ENCODE results near the gene RBFA. TPM values are rescaled to one million over a fixed set of nuclear protein-coding genes. Genes with fewer than 3 reads are reported as not detected.
"Not testable (repeated sequence)": the region's sequence is repeated elsewhere in the genome, so short reads cannot be mapped to it uniquely, and the experiment has no call there.

RBFA gene
- total RNA-seq, 2 donors from 2014 or later = 9.9 to 16.6 TPM

DNA sequence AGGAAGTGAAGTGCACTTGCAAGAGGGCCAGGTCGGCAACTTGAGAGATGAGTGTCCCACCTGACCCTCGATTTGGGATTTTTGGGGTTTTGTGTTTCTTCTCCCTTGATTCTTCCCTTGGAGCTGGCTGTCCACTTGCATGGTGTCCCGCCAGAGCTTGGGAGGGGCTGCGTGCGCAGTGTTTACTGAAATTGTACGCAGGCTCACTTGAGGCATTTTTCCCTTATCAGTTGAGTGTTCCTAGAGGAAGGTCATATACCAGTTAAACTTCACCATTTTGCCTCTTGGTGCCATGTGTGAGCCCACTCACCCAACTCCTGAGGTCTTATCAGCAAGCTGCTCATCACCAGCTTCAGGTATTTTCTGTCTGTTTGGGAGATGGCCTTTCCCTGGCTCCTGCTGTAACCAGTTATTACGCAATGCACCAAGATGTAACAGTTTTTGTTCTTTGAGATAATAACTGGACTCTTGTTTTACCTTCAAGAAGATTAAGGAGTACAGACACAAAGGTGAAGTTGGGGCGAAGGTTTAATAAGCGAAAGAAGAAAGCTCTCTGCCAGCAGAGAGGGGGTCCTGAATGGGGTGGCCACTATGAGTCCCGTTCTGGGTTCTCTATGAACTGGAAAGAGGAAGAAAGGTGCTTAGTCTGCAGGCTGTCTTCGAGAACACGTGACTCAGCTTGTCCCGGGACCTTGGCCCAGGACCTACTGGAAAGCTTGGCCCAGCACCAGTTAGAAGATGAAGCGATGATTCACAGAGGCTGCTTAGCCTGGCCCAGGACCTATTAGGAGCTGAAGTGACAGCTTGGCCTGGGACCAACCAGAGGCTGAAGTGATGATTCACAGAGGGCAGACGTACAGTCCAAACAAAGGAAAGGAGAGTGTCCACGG lies 24.3 kb upstream of the RBFA start:
- TF ChIP-seq POLR2A (IDR thresholded peaks at IDR 0.05) = no peak
- no peak for TF ChIP-seq CTCF (IDR thresholded peaks at IDR 0.05)
- no peaks in the 10 kb centered on the region for H3K27me3 ChIP-seq
- intact Hi-C loops (cut with DNase I) = no loop called here
- H3K36me3 ChIP-seq (replicated peaks in 1 of 2; ENCODE audit: insufficient read depth in 1 of 2, low read depth in 2 of 2) = no peaks in the 10 kb centered on the region
- H3K4me3 ChIP-seq = no peak overlapping the region
- H3K27ac ChIP-seq = no peak overlapping the region
- 81 to 86% methylated on average over 16 of the region's 16 CpGs for WGBS, 2 donors
- H3K4me1 ChIP-seq = no peaks in the 10 kb centered on the region
- H3K9me3 ChIP-seq = peaks cover 0 to 3% (median 0%) of the 10 kb centered on the region in 3 donors
- ATAC-seq (peak; percentile 75), DNase-seq (peak; percentile 26 to 51 (median 42))

GRCh38 chr18:80010551-80010906 lies 23.7 kb upstream of the RBFA start:
- no peak overlapping the region for H3K27ac ChIP-seq
- TF ChIP-seq POLR2A (IDR thresholded peaks at IDR 0.05) (no peak), CTCF (IDR thresholded peaks at IDR 0.05) (no peak)
- no peak for ATAC-seq
- H3K4me3 ChIP-seq = no peak overlapping the region
- DNase-seq = no peak
- peaks cover 0 to 4% (median 0%) of the 10 kb centered on the region in 3 donors for H3K9me3 ChIP-seq
- intact Hi-C loops (cut with DNase I) = no loop called here
- no peaks in the 10 kb centered on the region for H3K36me3 ChIP-seq (replicated peaks in 1 of 2; ENCODE audit: insufficient read depth in 1 of 2, low read depth in 2 of 2)
- H3K4me1 ChIP-seq = no peaks in the 10 kb centered on the region
- no peaks in the 10 kb centered on the region for H3K27me3 ChIP-seq
- 76 to 85% methylated on average over 5 of the region's 5 CpGs for WGBS, 2 donors

DNA sequence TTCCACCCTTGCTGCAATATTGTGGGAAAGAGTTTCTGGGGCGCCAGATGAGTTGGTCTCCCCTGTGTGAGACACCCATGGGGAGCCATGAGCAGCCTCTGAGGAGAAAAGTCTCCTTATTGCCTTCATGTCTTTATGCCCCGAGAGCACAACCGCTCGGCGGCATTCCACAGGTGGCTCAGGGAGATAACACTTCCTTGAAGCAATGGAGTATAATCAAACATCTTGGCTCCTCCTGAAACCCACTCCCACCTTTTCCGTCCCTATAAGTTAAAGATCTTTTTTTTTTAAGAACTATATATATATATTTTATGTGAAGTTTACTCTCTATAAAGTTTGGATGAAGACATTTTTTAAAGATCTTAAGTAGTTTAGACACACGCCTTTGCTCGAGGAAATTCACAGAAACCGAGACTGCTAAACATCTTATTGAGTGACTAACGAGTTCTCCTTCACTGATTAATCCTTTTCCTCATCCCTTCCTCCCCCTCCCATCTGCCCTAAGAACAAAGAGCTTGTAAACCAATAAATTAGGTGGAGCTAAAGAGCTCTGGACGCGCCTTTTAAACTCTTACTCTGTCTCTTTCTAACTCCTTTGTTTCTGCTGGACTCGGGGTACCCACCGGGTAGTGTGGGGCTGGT lies 22.6 kb upstream of the RBFA start:
- DNase-seq; H3K9me3 ChIP-seq; H3K27ac ChIP-seq; H3K36me3 ChIP-seq (replicated peaks in 1 of 2; ENCODE audit: insufficient read depth in 1 of 2, low read depth in 2 of 2); ATAC-seq; H3K27me3 ChIP-seq; H3K4me3 ChIP-seq; H3K4me1 ChIP-seq; intact Hi-C loops (cut with DNase I): not testable (repeated sequence)
- 88 to 92% methylated on average over 14 of the region's 14 CpGs for WGBS, 2 donors

- Histone ChIP-seq H3K36me3 (replicated peaks in 1 of 2; ENCODE audit: insufficient read depth in 1 of 2, low read depth in 2 of 2) (no peaks in the 10 kb centered on the region), H3K27ac (no peak overlapping the region), H3K27me3 (no peaks in the 10 kb centered on the region), H3K4me1 (no peaks in the 10 kb centered on the region), H3K4me3 (no peak overlapping the region), H3K9me3 (peaks cover 0 to 4% (median 0%) of the 10 kb centered on the region in 3 donors)
- intact Hi-C loops (cut with DNase I) = no loop called here
- TF ChIP-seq CTCF (IDR thresholded peaks at IDR 0.05) (no peak), POLR2A (IDR thresholded peaks at IDR 0.05) (no peak)
- DNase-seq = no peak
- WGBS, 2 donors = 97% methylated on average over 19 to 20 of the region's 20 CpGs
- no peak for ATAC-seq
Measured at GRCh38 chr18:80012714-80013113, 21.5 kb upstream of the RBFA start.

DNA sequence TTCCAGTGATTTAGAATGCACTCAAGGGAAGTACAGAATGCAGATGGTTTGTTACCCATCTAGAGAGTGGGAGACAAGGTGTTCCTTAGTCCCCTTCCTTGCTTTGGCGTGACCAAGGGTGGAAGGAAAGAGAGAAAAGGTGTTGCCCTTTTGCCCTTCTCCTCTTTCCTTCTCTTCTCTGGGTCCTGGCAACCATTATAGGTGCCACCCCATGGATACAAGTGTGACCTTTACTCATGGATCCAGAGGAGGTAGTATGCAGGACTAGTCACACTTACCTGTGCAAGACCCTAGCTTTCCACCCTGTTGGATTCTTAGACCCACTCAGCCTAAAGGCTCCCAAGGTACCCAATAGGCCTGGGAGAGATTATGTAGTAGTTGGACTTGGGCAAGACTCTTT lies 11.6 kb upstream of the RBFA start:
- WGBS, 2 donors = 13 to 24% methylated on average over 1 of the region's 1 CpG
- TF ChIP-seq CTCF (IDR thresholded peaks at IDR 0.05) = no peak
- no peaks in the 10 kb centered on the region for H3K27me3 ChIP-seq
- H3K27ac ChIP-seq = no peak overlapping the region
- H3K36me3 ChIP-seq (replicated peaks in 1 of 2; ENCODE audit: insufficient read depth in 1 of 2, low read depth in 2 of 2) = no peaks in the 10 kb centered on the region
- no peak for DNase-seq
- peaks cover 0 to 55% (median 2%) of the 10 kb centered on the region in 3 donors for H3K9me3 ChIP-seq
- no peak overlapping the region for H3K4me3 ChIP-seq
- intact Hi-C loops (cut with DNase I) = loop anchor here (10.0 kb wide), 1 partner anchor 78 kb away; no protein-coding TSS in a partner anchor
- no peaks in the 10 kb centered on the region for H3K4me1 ChIP-seq
- ATAC-seq = no peak

Measured in body of pancreas (tissue), 4 donors.